ENCODE data around the gene CFAP299. TPM values are rescaled to one million over a fixed set of nuclear protein-coding genes. Genes with fewer than 3 reads are reported as not detected.

Gene CFAP299
- total RNA-seq, 1 experiment from 2014 or later: not detected

GRCh38 chr4:80306260-80306659 is 29.3 kb upstream of the CFAP299 start:
- H3K4me3 ChIP-seq: no peak overlapping the region
- no peak overlapping the region for H3K4me2 ChIP-seq
- TF ChIP-seq EZH2 (IDR thresholded peaks at IDR 0.05; ENCODE audit: low read depth) (no peak), CTCF (conservative IDR thresholded peaks at IDR 0.05) (no peak)
- no peaks in the 10 kb centered on the region for H3F3A ChIP-seq (ENCODE audit: insufficient read depth, low read depth)
- no peaks in the 10 kb centered on the region for H3K36me3 ChIP-seq (ENCODE audit: low read depth)
- no peak overlapping the region for H2AFZ ChIP-seq
- no peak for DNase-seq
- H3K27ac ChIP-seq: no peak overlapping the region
- intact Hi-C loops (cut with micrococcal nuclease; ENCODE audit: unreplicated experiment): no loop called here
- no peaks in the 10 kb centered on the region for H3K79me2 ChIP-seq (ENCODE audit: low read depth)
- POLR2A ChIA-PET (ENCODE audit: unreplicated experiment): no interaction called here
- CTCF ChIA-PET: interaction anchor here (0.5 kb wide), 1 partner anchor 104 kb away, joined by 3 read pairs; no protein-coding TSS in a partner anchor
- H3K9me3 ChIP-seq (ENCODE audit: insufficient read depth, low read depth): no peaks in the 10 kb centered on the region
- H3K9me2 ChIP-seq (ENCODE audit: insufficient read depth): no peaks in the 10 kb centered on the region
- BruUV-seq (replicated peaks): no TSS peak
- H4K20me1 ChIP-seq (ENCODE audit: insufficient read depth): no peaks in the 10 kb centered on the region
- no peaks in the 10 kb centered on the region for H3K27me3 ChIP-seq (ENCODE audit: insufficient read depth, low read depth)
- no peaks in the 10 kb centered on the region for H3K4me1 ChIP-seq (replicated peaks; ENCODE audit: insufficient read depth)

- Histone ChIP-seq H3K36me3 (ENCODE audit: low read depth) (no peaks in the 10 kb centered on the region), H3K4me1 (replicated peaks; ENCODE audit: insufficient read depth) (no peaks in the 10 kb centered on the region), H3K79me2 (ENCODE audit: low read depth) (no peaks in the 10 kb centered on the region), H3K27me3 (ENCODE audit: insufficient read depth, low read depth) (no peaks in the 10 kb centered on the region), H3K27ac (no peak overlapping the region), H3K9me2 (ENCODE audit: insufficient read depth) (no peaks in the 10 kb centered on the region), H3K9me3 (ENCODE audit: insufficient read depth, low read depth) (no peaks in the 10 kb centered on the region), H2AFZ (no peak overlapping the region), H4K20me1 (ENCODE audit: insufficient read depth) (no peaks in the 10 kb centered on the region), H3K4me3 (no peak overlapping the region), H3F3A (ENCODE audit: insufficient read depth, low read depth) (no peaks in the 10 kb centered on the region), H3K4me2 (no peak overlapping the region)
- no TSS peak for BruUV-seq (replicated peaks)
- ChIA-PET POLR2A (ENCODE audit: unreplicated experiment) (no interaction called here), CTCF (no interaction called here)
- TF ChIP-seq EZH2 (IDR thresholded peaks at IDR 0.05; ENCODE audit: low read depth) (no peak), CTCF (conservative IDR thresholded peaks at IDR 0.05) (no peak)
- no peak for DNase-seq
- intact Hi-C loops (cut with micrococcal nuclease; ENCODE audit: unreplicated experiment): no loop called here
Observed at GRCh38 chr4:80307183-80307735, 28.3 kb upstream of the CFAP299 start.

- Histone ChIP-seq H3K4me1 (replicated peaks; ENCODE audit: insufficient read depth) (no peaks in the 10 kb centered on the region), H3K27me3 (ENCODE audit: insufficient read depth, low read depth) (no peaks in the 10 kb centered on the region), H2AFZ (no peak overlapping the region), H3K9me3 (ENCODE audit: insufficient read depth, low read depth) (no peaks in the 10 kb centered on the region), H3K4me2 (no peak overlapping the region), H3K9me2 (ENCODE audit: insufficient read depth) (no peaks in the 10 kb centered on the region), H3K4me3 (no peak overlapping the region), H3K79me2 (ENCODE audit: low read depth) (no peaks in the 10 kb centered on the region), H3K27ac (no peak overlapping the region), H3K36me3 (ENCODE audit: low read depth) (no peaks in the 10 kb centered on the region), H3F3A (ENCODE audit: insufficient read depth, low read depth) (no peaks in the 10 kb centered on the region), H4K20me1 (ENCODE audit: insufficient read depth) (no peaks in the 10 kb centered on the region)
- peak in 1 of 2 experiments; percentile 3 for DNase-seq
- BruUV-seq (replicated peaks): no TSS peak
- TF ChIP-seq CTCF (conservative IDR thresholded peaks at IDR 0.05): no peak
- intact Hi-C loops (cut with micrococcal nuclease; ENCODE audit: unreplicated experiment): no loop called here
- CTCF ChIA-PET: no interaction called here
- POLR2A ChIA-PET (ENCODE audit: unreplicated experiment): interaction anchor here (0.5 kb wide), 1 partner anchor 34 kb away, joined by 3 read pairs; no protein-coding TSS in a partner anchor
Observed at GRCh38 chr4:80307774-80308465, 27.6 kb upstream of the CFAP299 start.
